GM19468 (cell line): ENCODE data around the gene DLEU7.

Experiments used
- ATAC-seq: cut with Tn5 transposase; IDR thresholded peaks from one replicate; pipeline ENCODE4 v1.9.1; 2021; ENCODE audit warnings: mild to moderate bottlenecking, moderate library complexity, moderate number of reproducible peaks; ENCODE audit not compliant: unreplicated experiment; ENCODE audit errors: extremely low read depth

Gene DLEU7

GRCh38 chr13:50798923-50799322, 44.6 kb downstream of the DLEU7 start:
- no peak for ATAC-seq

GRCh38 chr13:50797091-50797490, 46.4 kb downstream of the DLEU7 start:
- no peak for ATAC-seq

DNA sequence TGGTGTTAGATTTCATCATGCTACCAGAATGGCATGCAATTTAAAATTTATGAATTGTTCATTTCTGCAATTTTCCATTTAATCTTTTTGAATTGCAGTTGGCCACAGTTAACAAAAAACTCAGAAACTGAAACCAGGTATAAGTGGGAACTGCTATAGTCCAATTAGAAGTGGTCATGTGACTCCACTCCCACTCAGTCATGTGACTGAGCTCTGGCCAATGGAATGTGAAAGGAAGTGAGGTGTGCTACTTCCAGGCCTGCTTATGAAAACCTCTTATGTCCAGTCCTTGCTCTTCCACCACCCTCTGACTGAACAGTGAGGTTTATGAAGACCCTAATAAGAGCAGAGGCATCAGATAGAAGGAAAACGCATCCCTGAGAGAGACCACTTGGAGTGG, 47.0 kb downstream of the DLEU7 start:
- no peak for ATAC-seq

- no peak for ATAC-seq
Measured at GRCh38 chr13:50794226-50794625, 49.3 kb downstream of the DLEU7 start.

DNA sequence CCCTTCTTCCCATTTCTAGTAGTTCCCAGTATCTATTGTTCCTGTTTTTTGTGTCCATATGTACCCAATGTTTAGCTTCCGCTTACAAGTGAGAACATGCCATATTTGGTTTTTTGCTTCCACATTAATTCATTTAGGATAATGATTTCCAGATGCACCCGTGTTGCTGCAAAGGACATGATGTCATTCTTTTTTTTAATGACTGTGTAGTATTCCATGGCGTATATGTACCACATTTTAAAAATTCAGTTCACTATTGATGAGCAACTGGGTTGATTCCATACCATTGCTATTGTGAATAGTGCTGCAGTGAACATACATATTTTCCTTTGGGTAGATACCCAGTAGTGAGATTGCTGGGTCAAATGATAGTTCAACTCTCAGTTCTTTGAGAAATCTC, 50.5 kb downstream of the DLEU7 start:
- no peak for ATAC-seq

DNA sequence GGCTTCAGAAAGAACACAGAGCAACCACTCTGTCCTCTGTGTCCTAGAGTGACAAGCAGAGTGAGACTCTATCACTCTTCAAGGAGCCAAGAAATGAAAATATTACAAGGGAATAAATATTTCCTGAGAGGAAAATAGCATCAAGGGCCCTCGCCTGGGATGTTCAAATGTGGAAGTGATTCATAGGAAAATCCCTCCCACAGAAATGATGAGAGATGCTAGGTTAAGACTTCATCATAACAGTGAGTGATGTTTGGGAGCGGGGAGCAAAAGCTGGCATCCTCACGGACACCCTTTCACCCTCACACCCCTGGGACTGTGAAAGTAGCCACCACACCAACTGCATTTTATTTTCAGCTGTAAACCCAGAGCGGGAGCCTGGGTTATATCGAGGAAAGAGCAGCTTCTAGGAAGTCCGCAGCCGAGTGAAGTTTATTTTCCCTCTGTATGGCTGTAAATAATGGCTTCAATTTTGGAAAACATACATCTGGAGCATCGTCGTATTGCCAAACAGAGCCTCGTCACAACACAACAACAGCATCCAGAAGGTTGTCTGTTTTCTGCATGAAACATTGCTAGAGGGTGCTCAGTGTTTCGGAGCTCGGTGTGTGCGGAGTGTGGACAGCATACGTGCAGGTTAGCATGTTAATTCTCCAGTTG, 54.8 kb downstream of the DLEU7 start:
- ATAC-seq = no peak

- no peak for ATAC-seq
Measured at GRCh38 chr13:50787316-50788195, 55.9 kb downstream of the DLEU7 start.

GRCh38 chr13:50783717-50784290, 59.7 kb downstream of the DLEU7 start:
- no peak for ATAC-seq

DNA sequence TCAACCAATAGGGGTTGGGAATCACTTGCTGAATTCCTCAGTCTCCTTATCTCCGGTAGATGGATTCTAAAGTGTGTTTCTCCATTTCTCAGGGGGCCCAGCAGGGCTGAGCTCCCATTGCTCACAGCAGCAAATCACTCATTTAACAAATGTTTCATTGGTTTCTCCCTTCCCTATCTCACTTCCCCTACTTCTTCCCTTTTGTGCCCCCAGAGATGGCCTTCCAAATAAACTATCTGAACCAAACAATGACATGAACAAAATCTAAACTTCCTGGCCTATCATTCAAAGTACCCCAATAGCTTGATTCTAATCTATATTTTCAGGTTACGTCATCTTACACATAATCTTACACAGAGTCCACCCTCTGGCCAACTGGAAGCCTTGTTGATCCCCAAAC, 60.4 kb downstream of the DLEU7 start:
- no peak for ATAC-seq

DNA sequence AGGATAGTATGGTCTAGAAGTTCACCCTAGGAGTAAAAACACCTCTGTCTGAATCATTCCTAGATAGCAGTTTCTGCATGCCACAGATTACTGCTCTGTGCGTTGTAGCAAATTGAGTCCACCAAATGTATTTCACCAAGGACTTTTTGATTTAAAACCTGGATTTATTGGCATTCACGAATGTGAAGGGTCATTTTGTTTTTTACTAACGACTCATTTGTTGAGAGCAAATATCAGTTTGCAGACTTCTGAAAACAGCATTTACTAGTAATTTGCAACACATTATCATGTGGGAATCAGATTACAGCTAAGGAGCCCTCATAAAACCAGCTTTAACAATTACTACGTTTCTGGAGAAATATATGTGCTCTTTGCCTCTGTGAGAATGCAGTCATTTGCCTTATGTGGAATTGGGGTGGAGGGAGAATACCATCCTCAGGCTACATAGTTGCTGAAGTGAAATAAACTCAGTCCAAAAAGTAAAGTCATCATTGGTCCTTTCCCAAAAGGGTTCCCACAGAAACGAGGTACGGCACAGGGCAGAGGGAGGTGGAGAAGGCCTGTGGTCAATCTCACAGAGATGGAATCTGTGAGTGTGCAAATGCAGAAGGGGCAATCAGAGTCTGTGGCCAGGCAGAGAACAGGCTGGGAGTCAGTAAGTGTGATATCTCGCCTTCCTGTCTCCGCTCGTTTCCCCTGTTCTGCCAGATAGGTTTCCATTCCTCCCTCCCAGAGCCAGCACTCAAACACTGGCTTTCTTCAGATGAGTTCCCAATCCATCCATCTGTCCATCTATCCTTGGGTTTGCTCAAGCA, 63.1 kb downstream of the DLEU7 start:
- no peak for ATAC-seq

DNA sequence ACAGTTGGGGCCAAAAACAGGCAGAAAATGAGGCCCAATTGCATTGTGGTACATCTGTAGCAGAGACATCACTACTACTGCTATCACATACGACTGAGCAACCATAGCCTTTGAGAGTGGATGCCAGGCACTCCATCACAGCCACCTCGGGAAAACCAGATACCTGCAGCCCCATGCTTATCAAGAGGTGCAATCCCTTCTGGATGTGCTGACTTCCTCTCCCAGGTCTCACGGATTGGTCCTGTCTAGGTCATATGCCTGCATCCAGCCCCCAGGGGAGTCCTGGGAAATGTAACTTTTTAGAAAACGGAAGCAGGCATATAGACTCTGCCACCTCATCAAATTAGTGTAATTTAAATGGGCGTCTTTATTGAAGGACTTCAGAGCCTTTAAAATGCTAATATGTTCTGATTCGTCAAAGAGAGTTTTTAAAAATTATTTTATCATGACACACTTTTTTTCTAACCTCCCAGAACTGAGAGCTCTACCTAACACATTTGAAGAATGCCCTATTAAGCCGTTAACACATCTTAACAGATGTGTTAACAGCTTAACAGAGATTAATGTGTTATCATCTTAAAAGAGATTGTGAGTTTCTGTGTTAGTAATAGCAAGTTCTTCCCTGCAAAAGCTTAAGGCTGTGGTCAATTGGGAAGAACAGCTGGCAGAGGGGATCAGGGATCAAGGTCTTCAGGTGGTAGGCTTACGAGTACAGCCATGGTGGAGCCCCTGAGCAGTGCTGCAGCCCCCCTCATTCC, 63.9 kb downstream of the DLEU7 start:
- no peak for ATAC-seq
